Measurements from ENCODE around the gene STAP1.
"Not testable (repeated sequence)": the region's sequence is repeated elsewhere in the genome, so short reads cannot be mapped to it uniquely, and the experiment has no call there.

The STAP1 gene

GRCh38 chr4:67546971-67547370, 11.6 kb upstream of the STAP1 start:
- Histone ChIP-seq H3K9me3 (ENCODE audit: severe bottlenecking) (no peaks in the 10 kb centered on the region), H3K27me3 (ENCODE audit: insufficient read depth, poor library complexity, severe bottlenecking) (no peaks in the 10 kb centered on the region), H3K27ac (ENCODE audit: poor library complexity, severe bottlenecking) (no peak overlapping the region), H3K36me3 (ENCODE audit: low read depth) (peaks cover 18% of the 10 kb centered on the region), H3K4me1 (ENCODE audit: insufficient read depth, poor library complexity, severe bottlenecking) (peaks cover 16% of the 10 kb centered on the region), H3K4me3 (ENCODE audit: severe bottlenecking) (no peak overlapping the region)
- TF ChIP-seq CTCF (IDR thresholded peaks at IDR 0.05; ENCODE audit: poor library complexity, severe bottlenecking): no peak
- ATAC-seq (ENCODE audit: low read depth) (no peak), DNase-seq (ENCODE audit: low spot score) (no peak)

DNA sequence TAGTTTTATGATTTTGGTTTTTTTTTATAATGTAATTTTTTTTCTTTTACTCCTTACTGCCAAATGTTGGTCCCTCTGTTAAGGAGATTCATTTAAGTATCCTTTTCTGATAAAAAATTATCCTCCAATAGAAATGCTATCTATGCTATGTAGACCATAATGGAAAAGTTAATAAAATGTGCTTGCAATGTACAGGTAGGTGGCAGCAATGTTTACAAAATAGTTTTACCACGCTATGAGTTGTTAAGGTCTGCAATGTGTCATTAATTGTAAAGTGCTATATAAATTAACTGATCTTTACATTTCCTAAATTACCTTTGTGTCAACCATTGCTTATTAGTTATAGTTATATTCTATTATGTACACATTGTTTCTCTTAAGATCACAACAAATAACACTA, 9.4 kb upstream of the STAP1 start:
- Histone ChIP-seq H3K36me3 (ENCODE audit: low read depth) (no peaks in the 10 kb centered on the region), H3K4me3 (ENCODE audit: severe bottlenecking) (no peak overlapping the region), H3K4me1 (ENCODE audit: insufficient read depth, poor library complexity, severe bottlenecking) (peaks cover 14% of the 10 kb centered on the region), H3K9me3 (ENCODE audit: severe bottlenecking) (no peaks in the 10 kb centered on the region), H3K27ac (ENCODE audit: poor library complexity, severe bottlenecking) (no peak overlapping the region), H3K27me3 (ENCODE audit: insufficient read depth, poor library complexity, severe bottlenecking) (no peaks in the 10 kb centered on the region)
- peak; percentile 69 for TF ChIP-seq CTCF (IDR thresholded peaks at IDR 0.05; ENCODE audit: poor library complexity, severe bottlenecking)
- no peak for ATAC-seq (ENCODE audit: low read depth)
- no peak for DNase-seq (ENCODE audit: low spot score)

GRCh38 chr4:67550451-67550850, 8.1 kb upstream of the STAP1 start:
- DNase-seq (ENCODE audit: low spot score) (no peak), ATAC-seq (ENCODE audit: low read depth) (no peak)
- Histone ChIP-seq H3K9me3 (ENCODE audit: severe bottlenecking) (no peaks in the 10 kb centered on the region), H3K36me3 (ENCODE audit: low read depth) (no peaks in the 10 kb centered on the region), H3K27me3 (ENCODE audit: insufficient read depth, poor library complexity, severe bottlenecking) (no peaks in the 10 kb centered on the region), H3K27ac (ENCODE audit: poor library complexity, severe bottlenecking) (no peak overlapping the region), H3K4me3 (ENCODE audit: severe bottlenecking) (no peak overlapping the region), H3K4me1 (ENCODE audit: insufficient read depth, poor library complexity, severe bottlenecking) (peaks cover 10% of the 10 kb centered on the region)
- no peak for TF ChIP-seq CTCF (IDR thresholded peaks at IDR 0.05; ENCODE audit: poor library complexity, severe bottlenecking)

DNA sequence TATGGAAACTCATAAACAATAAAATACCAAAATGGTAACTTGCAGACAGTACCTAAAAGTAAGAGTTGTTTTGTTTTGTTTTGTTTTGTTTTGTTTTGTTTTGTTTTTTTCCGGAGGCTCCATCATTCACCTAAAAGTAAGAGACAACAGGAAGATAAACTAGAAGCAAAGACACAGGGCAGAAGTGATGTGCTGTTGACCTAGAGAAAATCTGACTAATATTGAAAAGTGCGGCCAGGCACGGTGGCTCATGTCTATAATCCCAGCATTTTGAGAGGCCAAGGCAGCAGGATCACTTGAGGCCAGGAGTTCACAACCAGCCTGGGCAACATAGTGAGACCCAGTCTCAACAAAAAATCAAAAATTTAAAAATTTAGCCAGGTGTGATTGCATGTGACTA, 7.7 kb upstream of the STAP1 start:
- no peaks in the 10 kb centered on the region for H3K36me3 ChIP-seq (ENCODE audit: low read depth)
- ATAC-seq (ENCODE audit: low read depth): no peak
- H3K4me3 ChIP-seq (ENCODE audit: severe bottlenecking): no peak overlapping the region
- H3K9me3 ChIP-seq (ENCODE audit: severe bottlenecking): no peaks in the 10 kb centered on the region
- no peak for DNase-seq (ENCODE audit: low spot score)
- no peaks in the 10 kb centered on the region for H3K27me3 ChIP-seq (ENCODE audit: insufficient read depth, poor library complexity, severe bottlenecking)
- H3K27ac ChIP-seq (ENCODE audit: poor library complexity, severe bottlenecking): no peak overlapping the region
- TF ChIP-seq CTCF (IDR thresholded peaks at IDR 0.05; ENCODE audit: poor library complexity, severe bottlenecking): no peak
- H3K4me1 ChIP-seq (ENCODE audit: insufficient read depth, poor library complexity, severe bottlenecking): peaks cover 10% of the 10 kb centered on the region

DNA sequence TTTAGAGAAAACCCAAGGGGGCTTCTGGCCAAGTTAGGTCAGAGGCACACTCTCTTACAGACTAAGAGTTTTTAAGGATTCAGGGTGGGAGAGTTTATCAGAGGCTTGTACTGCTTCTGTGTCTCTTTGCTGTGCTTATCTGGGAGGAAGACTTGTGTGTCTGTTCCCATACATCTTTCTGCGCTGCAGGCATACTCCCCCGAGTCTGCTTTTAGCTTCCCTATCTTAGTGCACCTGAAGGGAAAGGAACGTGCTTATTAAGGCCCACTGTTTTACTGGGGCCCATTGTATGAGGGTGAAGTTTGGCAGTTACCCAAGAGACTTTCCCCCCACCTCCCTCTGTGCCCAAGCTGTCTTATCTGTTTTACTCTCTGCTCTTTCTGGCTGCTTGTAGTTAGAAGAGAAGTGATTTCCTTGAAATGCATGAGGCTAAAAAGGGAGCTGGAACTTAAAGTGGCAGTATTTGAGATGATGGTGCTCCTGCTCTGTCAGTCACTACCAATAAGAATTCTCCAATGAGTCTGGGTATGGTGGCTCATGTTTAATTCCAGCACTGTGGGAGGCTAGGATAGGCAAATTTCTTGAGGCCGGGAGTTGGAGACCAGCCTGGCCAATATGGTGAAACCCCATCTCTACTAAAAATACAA, 6.3 kb upstream of the STAP1 start:
- not testable (repeated sequence) for H3K4me1 ChIP-seq (ENCODE audit: insufficient read depth, poor library complexity, severe bottlenecking); H3K36me3 ChIP-seq (ENCODE audit: low read depth); H3K27ac ChIP-seq (ENCODE audit: poor library complexity, severe bottlenecking); DNase-seq (ENCODE audit: low spot score); H3K4me3 ChIP-seq (ENCODE audit: severe bottlenecking); ATAC-seq (ENCODE audit: low read depth); H3K9me3 ChIP-seq (ENCODE audit: severe bottlenecking); H3K27me3 ChIP-seq (ENCODE audit: insufficient read depth, poor library complexity, severe bottlenecking)

Measured in RWPE2 (cell line).